Stomach (tissue), 4 donors: ENCODE data around the gene HAVCR2.

Source experiments
- POLR2A ChIP-seq, 4 donors: fragments of 450-650 bp; IDR thresholded peaks; one replicate each; pipeline ENCODE4 v1.6.1; 2016; ENCODE audit warnings: antibody characterized with exemption in 4 of 4, control low read depth in 2 of 4, mild to moderate bottlenecking in 1 of 4, moderate library complexity in 1 of 4
- POLR2AphosphoS5 ChIP-seq, 3 donors: sonication (generic); formaldehyde crosslinking; IDR thresholded peaks; one replicate each; pipeline ENCODE4 v1.6.1; 2016; ENCODE audit warnings: antibody characterized with exemption in 3 of 3

GRCh38 chr5:157121709-157122108, 12.9 kb upstream of the HAVCR2 start:
- TF ChIP-seq POLR2AphosphoS5 (IDR thresholded peaks at IDR 0.05) (no peak), POLR2A (IDR thresholded peaks at IDR 0.05) (no peak)
